H1 (cell line): ENCODE measurements around the gene DCP1A. TPM values are rescaled to one million over a fixed set of nuclear protein-coding genes. Genes with fewer than 3 reads are reported as not detected.

Source experiments
- CTCF ChIA-PET: fragments of 300-600 bp; sonication (Branson Sonifier 250); formaldehyde crosslinking; loops from one replicate; lab custom pipeline; 2021; ENCODE audit not compliant: partially characterized antibody; lab: Charles Lee
- POLR2A ChIA-PET: fragments of 300-600 bp; sonication (Branson Sonifier 250); formaldehyde crosslinking; loops from one replicate; lab custom pipeline; 2021; ENCODE audit warnings: inconsistent platforms; ENCODE audit not compliant: partially characterized antibody; lab: Charles Lee
- DNase-seq, 2 experiments: peaks; one replicate each; pipeline versions ENCODE4 v3.0.0 to v3.0.0-alpha.2; 2010 to 2022; ENCODE audit warnings: low spot score in 2 of 2, low read depth in 1 of 2, mixed read lengths in 1 of 2
- FAIRE-seq: peaks from 2 replicates; lab custom pipeline; 2011; peaks lifted over from hg19 to GRCh38; lab: Jason Lieb, UNC
- H2AFZ ChIP-seq: 2 replicates; pipeline ENCODE4 v1.8.1; 2012; ENCODE audit warnings: low read length, inconsistent platforms
- H2AK5ac ChIP-seq: 2 replicates; pipeline ENCODE4 v1.6.1; 2013; ENCODE audit warnings: low read depth, low read length
- H2BK120ac ChIP-seq: replicated peaks from 2 replicates; pipeline ENCODE3; 2013; ENCODE audit warnings: low read depth, low read length, inconsistent platforms
- H2BK12ac ChIP-seq: 2 replicates; pipeline ENCODE4 v1.6.1; 2013; ENCODE audit warnings: low read depth, low read length
- H2BK15ac ChIP-seq: 2 replicates; pipeline ENCODE4 v1.6.1; 2013; ENCODE audit warnings: low read length
- H2BK20ac ChIP-seq: 2 replicates; pipeline ENCODE4 v1.6.1; 2013; ENCODE audit warnings: low read length
- H2BK5ac ChIP-seq: 2 replicates; pipeline ENCODE4 v1.6.1; 2013; ENCODE audit warnings: low read depth, low read length
- H3K14ac ChIP-seq: 2 replicates; pipeline ENCODE4 v1.6.1; 2013; ENCODE audit warnings: inconsistent platforms; ENCODE audit not compliant: insufficient read length
- H3K18ac ChIP-seq: 2 replicates; pipeline ENCODE4 v1.6.1; 2013; ENCODE audit warnings: low read length; ENCODE audit errors: extremely low read depth
- H3K23ac ChIP-seq: 2 replicates; pipeline ENCODE4 v1.6.1; 2013; ENCODE audit warnings: inconsistent platforms; ENCODE audit not compliant: insufficient read length
- H3K23me2 ChIP-seq: 2 replicates; pipeline ENCODE4 v1.6.1; 2013; ENCODE audit warnings: low read depth, low read length
- H3K27ac ChIP-seq: 2 replicates; pipeline ENCODE4 v1.6.1; 2011; ENCODE audit warnings: low read depth, low read length, inconsistent platforms
- H3K27me3 ChIP-seq, 4 experiments: replicated peaks in 1 of 4; 1 replicate in 1 of 4; 2 replicates in 3 of 4; pipeline versions ENCODE4 v1.6.1 to v1.8.1; 2011 to 2013; ENCODE audit warnings: low read length in 3 of 4, mild to moderate bottlenecking in 3 of 4, inconsistent platforms in 2 of 4, mixed read lengths in 2 of 4, moderate library complexity in 1 of 4; ENCODE audit not compliant: control insufficient read depth in 3 of 4, insufficient read depth in 3 of 4; ENCODE audit errors: extremely low read depth in 1 of 4
- H3K36me3 ChIP-seq, 4 experiments: 2 replicates each; pipeline versions ENCODE4 v1.6.1 to v1.8.1; 2011 to 2013; ENCODE audit warnings: mild to moderate bottlenecking in 4 of 4, low read length in 3 of 4, moderate library complexity in 2 of 4, control low read depth in 1 of 4, inconsistent platforms in 1 of 4; ENCODE audit not compliant: insufficient read depth in 4 of 4, control insufficient read depth in 2 of 4
- H3K4ac ChIP-seq: replicated peaks from 2 replicates; pipeline ENCODE3; 2013; ENCODE audit warnings: low read length, low read depth, mixed read lengths, inconsistent platforms; ENCODE audit not compliant: insufficient read length
- H3K4me1 ChIP-seq, 4 experiments: replicated peaks in 1 of 4; 1 replicate in 1 of 4; 2 replicates in 3 of 4; pipeline versions ENCODE4 v1.6.1 to v1.8.1; 2011 to 2013; ENCODE audit warnings: low read length in 3 of 4, inconsistent platforms in 2 of 4, mixed read lengths in 1 of 4; ENCODE audit not compliant: insufficient read depth in 4 of 4, control insufficient read depth in 3 of 4
- H3K4me2 ChIP-seq, 2 experiments: 2 replicates each; pipeline versions ENCODE4 v1.6.1 to v1.8.1; 2011 to 2013; ENCODE audit warnings: low read depth in 2 of 2, low read length in 2 of 2, control low read depth in 1 of 2, inconsistent platforms in 1 of 2, mild to moderate bottlenecking in 1 of 2; ENCODE audit not compliant: insufficient read depth in 1 of 2
- H3K4me3 ChIP-seq, 4 experiments: fragments of 200-600, 300-600 bp in 1 of 4; sonication (generic), shearing (Covaris generic), sonication (Bioruptor Twin) in 1 of 4; 2 replicates each; pipeline versions ENCODE4 v1.5.1 to v1.8.1; 2011 to 2016; ENCODE audit warnings: low read length in 4 of 4, low read depth in 3 of 4, control low read depth in 2 of 4, inconsistent platforms in 2 of 4, mild to moderate bottlenecking in 2 of 4, mixed read lengths in 1 of 4, moderate library complexity in 1 of 4; ENCODE audit not compliant: insufficient read depth in 2 of 4; ENCODE audit errors: extremely low read depth in 1 of 4
- H3K56ac ChIP-seq: replicated peaks from 2 replicates; pipeline ENCODE3; 2013; ENCODE audit warnings: low read depth, mild to moderate bottlenecking, mixed read lengths, low read length, inconsistent platforms; ENCODE audit not compliant: insufficient read length
- H3K79me1 ChIP-seq: 2 replicates; pipeline ENCODE4 v1.6.1; 2013; ENCODE audit warnings: low read depth, low read length, control low read depth
- H3K79me2 ChIP-seq, 2 experiments: 2 replicates each; pipeline versions ENCODE4 v1.6.1 to v1.8.1; 2012 to 2013; ENCODE audit warnings: low read length in 2 of 2, mild to moderate bottlenecking in 2 of 2, inconsistent platforms in 1 of 2; ENCODE audit not compliant: insufficient read depth in 2 of 2, control insufficient read depth in 1 of 2
- H3K9ac ChIP-seq, 4 experiments: replicated peaks in 1 of 4; 1 replicate in 1 of 4; 2 replicates in 3 of 4; pipeline versions ENCODE4 v1.6.1 to v1.8.1; 2011 to 2013; ENCODE audit warnings: low read depth in 3 of 4, low read length in 3 of 4, control low read depth in 2 of 4, mild to moderate bottlenecking in 2 of 4, moderate library complexity in 2 of 4, inconsistent platforms in 1 of 4; ENCODE audit errors: extremely low read depth in 1 of 4
- H3K9me3 ChIP-seq, 2 experiments: 2 replicates each; pipeline versions ENCODE4 v1.6.1 to v1.8.1; 2012 to 2013; ENCODE audit warnings: mild to moderate bottlenecking in 2 of 2, moderate library complexity in 2 of 2, control low read depth in 1 of 2, inconsistent platforms in 1 of 2, low read depth in 1 of 2, low read length in 1 of 2, mixed read lengths in 1 of 2; ENCODE audit not compliant: insufficient read depth in 2 of 2
- H4K20me1 ChIP-seq, 2 experiments: replicated peaks in 1 of 2; 2 replicates each; pipeline versions ENCODE3 to v1.8.1; 2011 to 2013; ENCODE audit warnings: inconsistent platforms in 2 of 2, low read length in 2 of 2, mild to moderate bottlenecking in 1 of 2; ENCODE audit not compliant: insufficient read depth in 2 of 2, control insufficient read depth in 1 of 2
- H4K5ac ChIP-seq: 2 replicates; pipeline ENCODE4 v1.6.1; 2013; ENCODE audit warnings: low read length, low read depth, mixed read lengths, inconsistent platforms; ENCODE audit not compliant: insufficient read length
- H4K8ac ChIP-seq: 2 replicates; pipeline ENCODE4 v1.8.0; 2013; ENCODE audit warnings: mild to moderate bottlenecking, moderate library complexity, low read length, inconsistent platforms; ENCODE audit not compliant: insufficient read depth; ENCODE audit errors: extremely low read depth
- H4K91ac ChIP-seq: replicated peaks from 2 replicates; pipeline ENCODE3; 2013; ENCODE audit warnings: low read length, mixed read lengths, inconsistent platforms; ENCODE audit not compliant: insufficient read length
- BCL11A ChIP-seq, 2 experiments: IDR thresholded peaks; one replicate each; pipeline ENCODE4 v1.6.1; 2011; ENCODE audit warnings: low read depth in 2 of 2, low read length in 2 of 2, mild to moderate bottlenecking in 2 of 2
- GTF2F1 ChIP-seq: IDR thresholded peaks from 2 replicates; pipeline ENCODE4 v1.6.1; 2012; ENCODE audit warnings: low read depth, low read length, improper control_type of control experiment, borderline replicate concordance
- JUN ChIP-seq: IDR thresholded peaks from 2 replicates; pipeline ENCODE4 v1.6.1; 2011; ENCODE audit warnings: low read depth, mild to moderate bottlenecking, improper control_type of control experiment, low read length
- KDM4A ChIP-seq: IDR thresholded peaks from one replicate; pipeline ENCODE4 v1.7.1; 2012; ENCODE audit warnings: low read depth, mild to moderate bottlenecking, moderate library complexity, low read length, inconsistent platforms; ENCODE audit not compliant: severe bottlenecking
- NRF1 ChIP-seq: IDR thresholded peaks from 2 replicates; pipeline ENCODE4 v1.6.1; 2011; ENCODE audit warnings: mild to moderate bottlenecking, low read depth, low read length, improper control_type of control experiment
- POLR2A ChIP-seq, 2 experiments: IDR thresholded peaks; 1 replicate in 1 of 2; 2 replicates in 1 of 2; pipeline ENCODE4 v1.6.1; 2011; ENCODE audit warnings: low read depth in 2 of 2, low read length in 2 of 2, mild to moderate bottlenecking in 2 of 2; ENCODE audit errors: control extremely low read depth in 1 of 2
- POU5F1 ChIP-seq: IDR thresholded peaks from 2 replicates; pipeline ENCODE4 v1.6.1; 2011; ENCODE audit warnings: low read depth, mild to moderate bottlenecking, low read length, moderate library complexity
- RXRA ChIP-seq: IDR thresholded peaks from 2 replicates; pipeline ENCODE4 v1.6.1; 2011; ENCODE audit warnings: low read depth, mild to moderate bottlenecking, low read length, moderate library complexity; ENCODE audit not compliant: insufficient read depth
- SIRT6 ChIP-seq: IDR thresholded peaks from one replicate; pipeline ENCODE4 v1.7.1; 2012; ENCODE audit warnings: low read length, inconsistent platforms
- SP4 ChIP-seq: IDR thresholded peaks from 2 replicates; pipeline ENCODE4 v1.6.1; 2012; ENCODE audit warnings: low read length, inconsistent platforms
- TBP ChIP-seq: IDR thresholded peaks from 2 replicates; pipeline ENCODE4 v1.6.1; 2011; ENCODE audit warnings: low read depth, low read length, improper control_type of control experiment
- TEAD4 ChIP-seq: IDR thresholded peaks from 2 replicates; pipeline ENCODE4 v1.6.1; 2012; ENCODE audit warnings: low read depth, low read length, inconsistent platforms, mixed read lengths
- WGBS, 2 experiments: shearing (Covaris generic) in 1 of 2; methylation state at CpG; one replicate each; pipeline versions ENCODE4 v1.1.6 to v1.1.7; 2013 to 2015; ENCODE audit warnings: low lambda C conversion rate in 2 of 2, mixed read lengths in 2 of 2, inconsistent platforms in 1 of 2, low coverage in 1 of 2, missing lambda C conversion rate in 1 of 2; ENCODE audit not compliant: insufficient replicate concordance in 2 of 2, insufficient coverage in 1 of 2, insufficient read length in 1 of 2; ENCODE audit errors: extremely low coverage in 1 of 2, missing lambda C conversion rate in 1 of 2; 5-methylcytosine and 5-hydroxymethylcytosine counted together
- polyA plus RNA-seq, 7 experiments: library from polyadenylated mRNA; depleted of rRNA in 3 of 7; stranded (reverse) in 5 of 7; unstranded in 2 of 7; fragments of >200 nt in 5 of 7; fragments of 200-250 nt in 2 of 7; gene quantifications; 1 replicate in 5 of 7; 2 replicates in 1 of 7; 4 replicates in 1 of 7; pipeline versions ENCODE4 v1.2.1 to v1.2.3, GENCODE V29; 2011 to 2013; ENCODE audit warnings: missing spikeins in 2 of 7, mixed read lengths in 2 of 7
- total RNA-seq: library from RNA; stranded (reverse); fragmentation: NEBNext Ultra II Directional; extraction: Animal tissue kit (Norgen Biotek cat#: 25700); gene quantifications from 2 replicates; pipeline ENCODE4 v1.2.1, GENCODE V29; 2021
- TF ChIP-seq, protein P1 (sequence below): IDR thresholded peaks from 2 replicates; pipeline ENCODE4 v1.6.1; 2012; ENCODE audit warnings: inconsistent platforms

Gene DCP1A
- total and polyA plus RNA-seq, 2 of the 8 experiments (the other 6 are each of a cell fraction or from before 2014, with no cell fraction given), result 13.2 to 15.9 TPM

- FAIRE-seq, result no peak
- WGBS, 2 experiments, result 89% methylated on average over 4 of the region's 4 CpGs; no CpG with 5 or more reads in 1 of the 2 experiments
- POLR2A ChIA-PET, result interaction anchor here (3.3 to 20.5 kb wide), 2 partner anchors 26 to 28 kb away, joined by 12 to 449 read pairs; no protein-coding TSS in a partner anchor
- TF ChIP-seq JUN (no peak), SP4 (no peak), SIRT6 (no peak), NRF1 (no peak), TBP (no peak), GTF2F1 (no peak), BCL11A (IDR thresholded peaks at IDR 0.05; ENCODE audit: low read depth in 2 of 2, low read length in 2 of 2) (no peak), POU5F1 (no peak), KDM4A (no peak), TEAD4 (no peak), RXRA (no peak), POLR2A (IDR thresholded peaks at IDR 0.05; ENCODE audit: control extremely low read depth in 1 of 2, low read depth in 2 of 2, low read length in 2 of 2) (no peak)
- TF ChIP-seq, protein P1, sequence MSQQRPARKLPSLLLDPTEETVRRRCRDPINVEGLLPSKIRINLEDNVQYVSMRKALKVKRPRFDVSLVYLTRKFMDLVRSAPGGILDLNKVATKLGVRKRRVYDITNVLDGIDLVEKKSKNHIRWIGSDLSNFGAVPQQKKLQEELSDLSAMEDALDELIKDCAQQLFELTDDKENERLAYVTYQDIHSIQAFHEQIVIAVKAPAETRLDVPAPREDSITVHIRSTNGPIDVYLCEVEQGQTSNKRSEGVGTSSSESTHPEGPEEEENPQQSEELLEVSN, result no peak
Observed at GRCh38 chr3:53260286-53260785, 87.0 kb downstream of the DCP1A start.

More at GRCh38 chr3:53260286-53260785, 87.0 kb downstream of the DCP1A start:
- no peaks in the 10 kb centered on the region for H3K79me1 ChIP-seq
- no peaks in the 10 kb centered on the region for H4K20me1 ChIP-seq
- no peak overlapping the region for H3K23ac ChIP-seq
- CTCF ChIA-PET, result interaction anchor here (1.8 to 1.9 kb wide), 2 partner anchors 15 to 30 kb away, joined by 4 read pairs; no protein-coding TSS in a partner anchor
- H3K23me2 ChIP-seq, result no peaks in the 10 kb centered on the region; the same call in 1 of the 2 replicates
- no peak overlapping the region for H2AFZ ChIP-seq
- H2BK20ac ChIP-seq, result 0 out of 2 replicates have a peak overlapping the region, but pooled peaks have one; percentile 23
- H3K4ac ChIP-seq, result no peak overlapping the region
- H2BK120ac ChIP-seq, result peak overlapping the region; percentile 38
- H2AK5ac ChIP-seq, result no peak overlapping the region
- peaks cover 4 to 20% (median 16%) of the 10 kb centered on the region in 4 experiments for H3K4me1 ChIP-seq
- no peak overlapping the region for H4K8ac ChIP-seq
- H3K9me3 ChIP-seq, result no peaks in the 10 kb centered on the region
- H2BK15ac ChIP-seq, result no peak overlapping the region; the same call in 1 of the 2 replicates
- H2BK5ac ChIP-seq, result peak overlapping the region; percentile 1; the same call in 1 of the 2 replicates
- no peak overlapping the region for H3K4me2 ChIP-seq
- H2BK12ac ChIP-seq, result peak overlapping the region; percentile 98; the same call in 1 of the 2 replicates
- H4K91ac ChIP-seq, result peak overlapping the region; percentile 49
- 0 out of 2 replicates have a peak overlapping the region, but pooled peaks have one; percentile 12 for H3K18ac ChIP-seq
- H3K9ac ChIP-seq, result no peak overlapping the region
- no peak overlapping the region for H3K4me3 ChIP-seq
- DNase-seq, result no peak
- H4K5ac ChIP-seq, result no peak overlapping the region
- no peak overlapping the region for H3K56ac ChIP-seq
- H3K27me3 ChIP-seq, result no peaks in the 10 kb centered on the region
- H3K27ac ChIP-seq, result no peak overlapping the region
- no peak overlapping the region for H3K14ac ChIP-seq
- H3K36me3 ChIP-seq, result no peaks in the 10 kb centered on the region
- H3K79me2 ChIP-seq, result peaks cover 3 to 7% of the 10 kb centered on the region in 2 experiments; a peak in 3 of 4 replicates
